Measurements from ENCODE around the gene NDUFAF3.
A peak's percentile ranks its signal among the peaks of the same experiment; 100 is the strongest.

Gene NDUFAF3

DNA sequence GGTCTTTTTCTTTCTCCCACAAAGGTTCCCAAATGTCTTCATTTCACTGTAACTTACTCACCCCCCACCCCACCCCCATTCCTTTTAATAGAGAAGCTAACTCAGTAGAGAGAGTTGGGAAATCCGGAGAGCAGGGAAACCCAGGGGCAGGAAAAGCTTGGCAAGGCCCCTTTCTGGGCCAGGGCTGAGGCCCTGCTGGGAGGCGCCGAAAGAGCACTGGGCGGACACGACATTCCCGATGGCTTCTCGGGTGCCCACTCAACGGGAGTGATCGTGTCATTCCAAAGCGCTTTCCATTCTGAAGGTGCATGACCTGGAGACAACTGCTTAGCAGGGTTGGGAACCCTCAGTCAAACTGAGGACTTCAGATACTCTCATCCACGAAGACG lies 2.0 kb upstream of the NDUFAF3 start:
- DNase-seq, result no peak

GRCh38 chr3:49020330-49021212 lies 1.4 kb upstream of the NDUFAF3 start:
- peak; percentile 69 for DNase-seq

GRCh38 chr3:49021213-49021812 lies 608 bp upstream of the NDUFAF3 start:
- DNase-seq, result peak; percentile 100

- DNase-seq, result peak; percentile 54
Measured at GRCh38 chr3:49022688-49023171, 809 bp downstream of the NDUFAF3 start.

DNA sequence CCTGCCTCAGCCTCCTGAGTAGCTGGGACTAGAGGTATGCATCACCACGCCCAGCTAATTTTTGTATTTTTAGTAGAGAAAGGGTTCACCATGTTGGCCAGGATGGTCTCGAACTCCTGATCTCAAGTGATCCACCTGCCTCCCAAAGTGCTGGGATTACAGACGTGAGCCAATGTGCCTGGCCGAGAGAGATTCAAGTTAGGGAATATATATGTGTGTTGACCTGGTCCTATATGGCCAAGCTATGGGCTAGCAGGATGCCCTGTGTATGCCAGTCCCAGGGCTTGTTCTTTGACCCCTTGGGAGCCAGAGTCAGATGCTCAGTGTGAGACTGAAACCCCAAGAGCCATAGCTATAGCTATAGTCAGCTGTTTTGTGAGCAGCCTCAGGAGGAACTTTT lies 1.9 kb downstream of the NDUFAF3 start:
- no peak for DNase-seq

DNA sequence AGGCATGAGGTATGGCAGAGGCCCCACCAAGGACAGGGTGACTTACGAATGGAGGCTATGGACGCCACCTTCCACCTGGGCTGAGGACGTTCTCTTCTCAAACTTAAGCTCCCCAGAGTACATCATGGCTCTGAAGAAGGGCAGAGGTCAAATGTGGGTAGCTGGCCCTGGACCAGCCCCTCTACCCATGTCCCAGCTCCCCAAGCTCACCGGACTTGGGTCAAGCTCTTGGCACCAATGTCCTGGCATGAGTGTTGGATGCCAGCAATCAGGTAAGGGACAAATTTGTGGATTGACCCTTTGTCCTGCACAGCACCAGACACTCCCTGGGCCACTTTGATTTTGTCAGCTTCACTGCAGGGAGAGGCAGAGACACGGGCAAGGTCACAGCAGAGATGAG lies 2.5 kb downstream of the NDUFAF3 start:
- no peak for DNase-seq

DNA sequence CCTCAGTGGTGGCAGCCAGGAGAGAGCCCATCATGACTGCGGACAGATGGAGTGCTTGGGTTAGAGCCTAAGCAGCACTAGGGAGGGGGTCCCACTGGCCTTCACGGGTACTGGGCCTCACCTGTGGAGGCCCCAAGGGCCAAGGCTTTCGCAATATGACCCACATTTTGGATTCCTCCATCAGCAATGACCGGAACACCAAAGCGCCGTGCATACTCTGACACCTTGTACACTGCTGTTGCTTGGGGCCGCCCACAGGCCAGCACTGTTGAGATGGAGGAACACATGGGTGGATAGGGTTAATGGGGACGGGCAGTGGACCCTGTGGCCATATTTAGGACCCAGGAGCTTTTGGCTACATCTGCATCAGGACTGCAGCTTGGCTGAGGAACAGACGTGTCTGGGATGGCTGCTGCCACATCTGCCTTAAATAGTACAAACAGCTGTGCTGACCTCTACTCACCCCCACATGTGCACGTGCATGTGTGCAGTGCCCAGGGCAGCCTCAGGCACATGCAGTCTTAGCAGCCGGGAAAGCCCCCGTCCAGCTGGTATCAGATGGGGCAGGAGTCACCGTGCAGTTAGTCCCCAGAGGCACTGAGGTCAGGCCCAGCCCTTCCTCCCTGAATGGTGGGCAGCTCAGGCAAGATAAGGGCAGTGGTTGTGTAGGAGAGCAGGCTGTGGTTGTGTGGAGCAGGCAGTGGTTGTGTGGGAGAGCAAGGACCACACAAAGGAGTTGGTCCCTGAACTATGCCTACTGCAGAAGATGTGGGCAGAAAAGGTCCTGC lies 3.3 kb downstream of the NDUFAF3 start:
- peak; percentile 97 for DNase-seq

DNA sequence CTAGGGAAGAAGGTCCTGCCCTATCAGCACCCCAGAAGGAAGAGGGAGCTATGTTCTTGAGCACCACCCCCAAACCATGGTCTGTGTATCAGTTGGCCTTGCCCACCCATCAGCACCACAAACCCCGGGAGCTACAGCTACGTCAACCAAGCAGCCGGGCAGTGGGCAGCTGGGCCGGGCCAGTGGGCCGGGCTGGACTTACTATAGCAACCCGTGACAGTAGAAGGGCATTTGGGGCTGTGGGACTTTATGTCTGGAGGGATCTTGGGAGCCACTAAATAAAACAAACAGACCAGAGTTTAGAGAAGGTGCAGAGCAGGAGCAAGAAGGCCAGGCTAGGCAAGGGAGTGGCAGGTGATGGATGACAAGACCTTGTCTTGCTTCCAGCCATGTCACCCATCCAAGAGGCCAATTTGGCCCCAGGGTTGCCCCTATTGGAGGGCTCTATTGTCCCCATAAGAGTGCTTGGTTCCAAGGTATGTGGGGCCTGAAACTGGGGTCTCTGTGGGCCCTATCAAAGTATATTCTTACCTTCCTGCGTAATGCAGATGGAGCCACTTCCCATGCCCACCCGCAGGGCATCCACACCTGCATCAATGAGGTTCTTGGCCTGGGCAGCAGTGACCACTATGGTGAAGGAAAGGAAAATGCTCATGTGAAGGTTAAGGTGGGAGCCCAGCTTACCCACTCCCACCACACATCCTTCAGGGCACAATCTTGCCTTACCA lies 4.0 kb downstream of the NDUFAF3 start:
- no peak for DNase-seq

DNA sequence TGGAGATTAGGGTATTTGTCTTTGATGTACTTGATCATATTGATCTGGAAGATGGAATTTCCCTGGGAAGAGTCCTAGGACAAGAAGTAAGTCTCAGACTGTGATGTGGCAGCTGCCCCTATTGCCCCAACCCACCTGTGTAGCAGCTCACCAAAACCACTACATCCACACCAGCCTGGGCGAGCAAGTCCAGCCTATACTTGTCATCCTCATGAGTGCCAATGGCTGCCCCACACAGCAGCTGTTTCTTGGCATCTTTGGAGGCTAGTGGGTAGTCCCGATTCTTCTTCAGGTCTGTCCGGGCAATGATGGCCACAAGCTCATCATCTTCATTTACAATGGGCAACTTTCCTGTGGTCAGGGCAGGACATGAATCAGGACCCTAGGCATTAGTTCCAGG lies 4.6 kb downstream of the NDUFAF3 start:
- DNase-seq, result no peak

DNA sequence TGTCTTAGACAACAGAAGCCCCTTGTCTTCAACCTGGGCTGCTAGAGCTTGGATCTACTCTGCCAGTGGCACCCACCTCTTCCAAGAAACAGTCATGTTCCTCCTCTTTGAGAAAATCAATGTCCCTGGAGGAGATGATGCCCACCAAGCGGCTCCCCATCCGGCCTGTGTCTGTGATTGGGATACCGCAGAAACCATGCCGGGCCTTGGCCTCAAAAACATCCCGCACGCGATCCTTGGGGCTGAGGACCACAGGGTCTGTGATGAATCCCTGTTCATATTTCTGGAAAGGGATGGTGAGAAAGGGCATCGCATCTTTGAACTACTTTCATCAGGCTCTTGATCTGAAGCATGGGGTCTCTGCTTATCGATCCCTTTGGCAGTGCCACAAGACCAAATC lies 5.7 kb downstream of the NDUFAF3 start:
- no peak for DNase-seq

DNA sequence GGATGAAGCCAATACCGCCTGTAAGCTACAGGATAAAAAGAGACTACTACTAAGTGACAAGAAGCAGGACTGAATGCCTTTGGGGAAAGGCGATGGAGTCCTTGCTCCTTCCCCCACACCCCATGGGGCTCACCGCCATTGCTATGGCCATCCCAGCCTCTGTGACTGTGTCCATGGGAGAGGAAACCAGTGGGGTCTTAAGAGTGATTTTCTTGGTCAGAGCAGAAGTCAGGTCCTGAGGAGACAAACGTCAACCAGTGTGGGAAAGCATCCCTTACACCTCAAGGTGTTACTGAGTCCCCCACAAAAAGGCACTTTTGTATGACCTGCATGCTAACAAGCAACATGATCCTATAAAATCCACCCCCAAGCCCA lies 6.4 kb downstream of the NDUFAF3 start:
- DNase-seq, result no peak

DNA sequence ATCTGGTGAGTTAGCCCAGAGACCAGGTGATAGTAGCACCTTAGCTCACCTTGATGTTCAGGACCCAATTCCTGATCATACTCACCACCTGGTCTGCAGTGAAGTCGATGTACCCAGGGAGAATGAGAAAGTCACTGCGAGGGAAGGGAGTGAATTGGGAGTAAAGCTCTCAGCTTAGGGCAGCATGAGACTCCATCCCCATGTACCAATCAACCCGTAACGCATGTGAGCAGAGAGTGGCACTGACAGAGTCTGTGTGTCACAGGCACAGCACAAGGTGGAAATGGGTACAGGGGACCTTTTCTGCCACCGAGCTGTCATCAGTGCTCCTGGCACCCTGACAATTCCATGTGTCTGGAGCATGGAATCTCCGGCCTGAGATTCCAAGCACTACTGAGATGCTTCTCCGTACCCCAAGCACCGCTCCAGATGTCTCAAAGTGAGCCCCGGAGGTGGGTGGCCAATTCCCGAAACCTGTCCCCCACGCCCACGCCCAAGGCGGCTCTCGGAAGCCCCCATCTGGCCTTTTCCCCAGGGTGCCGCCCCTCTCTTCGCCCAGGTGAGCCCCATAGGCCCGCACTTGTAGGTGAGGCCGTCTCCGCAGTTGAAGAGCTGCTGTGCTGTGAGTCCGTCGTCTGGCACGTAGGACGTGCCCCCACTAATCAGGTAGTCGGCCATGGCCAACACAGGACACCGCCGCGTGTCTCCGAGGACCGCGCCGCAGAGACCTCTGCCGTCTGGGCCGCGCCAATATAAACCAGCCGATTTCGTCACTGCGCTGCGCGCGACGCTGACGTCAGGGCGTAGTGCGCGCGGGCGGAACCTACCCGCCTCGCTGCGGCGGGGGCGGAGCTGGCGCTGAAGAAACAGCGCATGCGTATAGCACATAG lies 7.0 kb downstream of the NDUFAF3 start, which contains the start of gene IMPDH2:
IMPDH2 (minus strand) TSS at position 726 of the 890 bp plus-strand sequence; CDS start at position 678, 48 bp downstream.
- DNase-seq, result peak; percentile 97

GRCh38 chr3:49029563-49029884 lies 7.6 kb downstream of the NDUFAF3 start:
- no peak for DNase-seq

DNA sequence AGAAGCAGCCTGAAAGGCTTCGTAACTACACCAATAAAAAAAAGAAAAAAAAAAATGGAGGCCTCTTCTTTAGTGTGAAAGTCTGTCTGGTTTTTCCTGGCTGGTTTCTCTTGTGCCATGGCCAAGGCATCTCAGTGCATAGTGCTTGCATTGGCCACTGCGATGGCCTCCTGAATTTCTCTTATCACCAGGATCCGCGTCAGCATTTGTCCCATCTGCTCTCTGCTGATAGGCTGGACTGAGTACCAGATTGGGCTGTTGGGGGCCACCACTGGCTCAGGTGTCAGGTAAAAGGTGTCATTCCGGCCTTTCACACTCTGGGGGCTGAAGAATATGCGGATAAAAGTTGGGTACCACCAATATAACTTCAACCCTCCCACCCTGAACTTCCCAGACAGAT lies 8.4 kb downstream of the NDUFAF3 start:
- no peak for DNase-seq

DNA sequence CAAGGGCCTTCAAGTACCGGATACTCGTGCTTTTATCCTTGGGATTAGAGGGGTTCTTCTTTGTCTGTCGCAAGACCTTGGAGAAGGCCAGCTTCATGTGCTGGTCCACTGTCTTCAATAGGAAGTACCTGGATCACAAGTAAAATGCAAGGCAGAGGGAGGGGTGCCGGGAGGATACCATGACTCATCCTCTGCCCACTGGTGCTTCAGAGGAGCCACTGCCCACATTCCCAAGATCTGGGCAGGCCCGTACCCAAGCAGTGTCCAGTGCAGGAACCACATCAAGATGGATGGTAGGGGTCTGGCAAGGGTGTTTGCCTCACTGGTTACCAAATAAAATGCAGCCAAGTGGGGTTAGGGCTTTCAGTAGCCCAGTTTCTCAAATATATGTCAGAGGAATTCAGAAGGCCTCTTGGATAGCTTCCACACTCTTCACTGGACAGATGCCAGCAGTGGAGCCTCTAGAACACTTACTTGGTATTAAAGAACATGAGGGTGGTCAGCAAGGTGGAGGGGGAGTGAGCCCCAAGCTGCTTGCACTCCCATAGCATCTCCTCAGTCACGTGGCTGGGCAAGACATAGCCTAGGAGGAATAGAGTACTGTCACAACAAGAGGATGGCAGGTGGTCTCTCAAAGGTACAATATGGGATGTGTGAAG lies 10.9 kb downstream of the NDUFAF3 start:
- DNase-seq, result no peak

- DNase-seq, result no peak
Measured at GRCh38 chr3:49034650-49035049, 12.7 kb downstream of the NDUFAF3 start.

- no peak for DNase-seq
Measured at GRCh38 chr3:49035281-49035680, 13.4 kb downstream of the NDUFAF3 start.

GRCh38 chr3:49053543-49053942 lies 31.6 kb downstream of the NDUFAF3 start:
- peak; percentile 6 for DNase-seq

- DNase-seq, result no peak
Measured at GRCh38 chr3:49054344-49054862, 32.5 kb downstream of the NDUFAF3 start.

- no peak for DNase-seq
Measured at GRCh38 chr3:49057268-49057667, 35.3 kb downstream of the NDUFAF3 start.

DNA sequence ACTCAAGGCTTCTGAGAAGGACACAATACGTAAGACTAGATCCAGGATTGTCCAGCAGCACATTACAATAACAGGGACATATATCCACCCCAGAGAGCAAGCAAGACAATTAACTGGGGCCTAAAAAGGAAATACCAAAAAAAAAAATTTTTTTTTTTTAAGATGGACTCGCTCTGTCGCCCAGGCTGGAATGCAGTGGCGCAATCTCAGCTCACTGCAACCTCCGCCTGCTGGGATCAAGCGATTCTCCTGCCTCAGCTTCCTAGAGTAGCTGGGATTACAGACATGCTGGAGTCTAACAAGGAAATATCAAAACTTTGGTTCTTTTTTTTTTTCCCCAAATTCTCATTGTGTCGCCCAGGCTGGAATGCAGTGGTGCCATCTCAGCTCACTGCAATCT lies 36.1 kb downstream of the NDUFAF3 start:
- no peak for DNase-seq
